Measurements from ENCODE around the gene GPR161. TPM values are rescaled to one million over a fixed set of nuclear protein-coding genes. Genes with fewer than 3 reads are reported as not detected.

Gene GPR161
- total and polyA plus RNA-seq, 2 experiments from 2014 or later = 7.9 to 11.6 TPM

GRCh38 chr1:168180148-168180524 lies 43.4 kb upstream of the GPR161 start:
- no peaks in the 10 kb centered on the region for H3K27me3 Mint-ChIP-seq (ENCODE audit: insufficient read depth, low read depth, poor library complexity)
- TF ChIP-seq EZH2 (IDR thresholded peaks at IDR 0.05; ENCODE audit: low read depth, unreplicated experiment) (no peak), CTCF (conservative IDR thresholded peaks at IDR 0.05; ENCODE audit: low read depth in 2 of 2) (no peak)
- TF ChIP-seq, protein P1, sequence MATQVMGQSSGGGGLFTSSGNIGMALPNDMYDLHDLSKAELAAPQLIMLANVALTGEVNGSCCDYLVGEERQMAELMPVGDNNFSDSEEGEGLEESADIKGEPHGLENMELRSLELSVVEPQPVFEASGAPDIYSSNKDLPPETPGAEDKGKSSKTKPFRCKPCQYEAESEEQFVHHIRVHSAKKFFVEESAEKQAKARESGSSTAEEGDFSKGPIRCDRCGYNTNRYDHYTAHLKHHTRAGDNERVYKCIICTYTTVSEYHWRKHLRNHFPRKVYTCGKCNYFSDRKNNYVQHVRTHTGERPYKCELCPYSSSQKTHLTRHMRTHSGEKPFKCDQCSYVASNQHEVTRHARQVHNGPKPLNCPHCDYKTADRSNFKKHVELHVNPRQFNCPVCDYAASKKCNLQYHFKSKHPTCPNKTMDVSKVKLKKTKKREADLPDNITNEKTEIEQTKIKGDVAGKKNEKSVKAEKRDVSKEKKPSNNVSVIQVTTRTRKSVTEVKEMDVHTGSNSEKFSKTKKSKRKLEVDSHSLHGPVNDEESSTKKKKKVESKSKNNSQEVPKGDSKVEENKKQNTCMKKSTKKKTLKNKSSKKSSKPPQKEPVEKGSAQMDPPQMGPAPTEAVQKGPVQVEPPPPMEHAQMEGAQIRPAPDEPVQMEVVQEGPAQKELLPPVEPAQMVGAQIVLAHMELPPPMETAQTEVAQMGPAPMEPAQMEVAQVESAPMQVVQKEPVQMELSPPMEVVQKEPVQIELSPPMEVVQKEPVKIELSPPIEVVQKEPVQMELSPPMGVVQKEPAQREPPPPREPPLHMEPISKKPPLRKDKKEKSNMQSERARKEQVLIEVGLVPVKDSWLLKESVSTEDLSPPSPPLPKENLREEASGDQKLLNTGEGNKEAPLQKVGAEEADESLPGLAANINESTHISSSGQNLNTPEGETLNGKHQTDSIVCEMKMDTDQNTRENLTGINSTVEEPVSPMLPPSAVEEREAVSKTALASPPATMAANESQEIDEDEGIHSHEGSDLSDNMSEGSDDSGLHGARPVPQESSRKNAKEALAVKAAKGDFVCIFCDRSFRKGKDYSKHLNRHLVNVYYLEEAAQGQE (IDR thresholded peaks at IDR 0.05; ENCODE audit: unreplicated experiment) = no peak
- no peak overlapping the region for H3K27ac Mint-ChIP-seq
- Histone ChIP-seq H3K9me2 (ENCODE audit: insufficient read depth) (no peaks in the 10 kb centered on the region), H3K79me2 (replicated peaks; ENCODE audit: insufficient read depth) (peaks cover 37% of the 10 kb centered on the region), H3K4me2 (peak overlapping the region; percentile 95), H3F3A (replicated peaks; ENCODE audit: low read depth) (no peaks in the 10 kb centered on the region; the same call in 1 of the 2 replicates), H4K20me1 (replicated peaks; ENCODE audit: insufficient read depth) (no peaks in the 10 kb centered on the region), H3K36me3 (ENCODE audit: insufficient read depth) (no peaks in the 10 kb centered on the region), H3K27me3 (ENCODE audit: insufficient read depth) (no peaks in the 10 kb centered on the region), H3K27ac (ENCODE audit: low read depth) (no peak overlapping the region), H3K4me1 (ENCODE audit: insufficient read depth) (peaks cover 10% of the 10 kb centered on the region; the same call in 1 of the 2 replicates), H3K4me3 (peak overlapping the region; percentile 96), H2AFZ (no peak overlapping the region)
- H3K4me1 Mint-ChIP-seq = no peaks in the 10 kb centered on the region; the same call in 2 of the 3 replicates
- ATAC-seq = no peak
- H3K36me3 Mint-ChIP-seq (ENCODE audit: low read depth) = 0 out of 3 replicates have a peak, but pooled peaks cover 2% of the 10 kb centered on the region
- H3K4me3 Mint-ChIP-seq = no peak overlapping the region
- no peaks in the 10 kb centered on the region for H3K9me3 Mint-ChIP-seq
- DNase-seq (ENCODE audit: low spot score) = no peak

GRCh38 chr1:168179438-168180147 lies 42.9 kb upstream of the GPR161 start:
- Histone ChIP-seq H3F3A (replicated peaks; ENCODE audit: low read depth) (no peaks in the 10 kb centered on the region; the same call in 1 of the 2 replicates), H3K4me1 (ENCODE audit: insufficient read depth) (peaks cover 10% of the 10 kb centered on the region; the same call in 1 of the 2 replicates), H3K4me3 (peak overlapping the region; percentile 96), H3K36me3 (ENCODE audit: insufficient read depth) (no peaks in the 10 kb centered on the region), H3K4me2 (peak overlapping the region; percentile 95), H3K79me2 (replicated peaks; ENCODE audit: insufficient read depth) (peaks cover 37% of the 10 kb centered on the region), H4K20me1 (replicated peaks; ENCODE audit: insufficient read depth) (no peaks in the 10 kb centered on the region), H2AFZ (peak overlapping the region; percentile 95), H3K27ac (ENCODE audit: low read depth) (peak overlapping the region; percentile 89), H3K27me3 (ENCODE audit: insufficient read depth) (no peaks in the 10 kb centered on the region), H3K9me2 (ENCODE audit: insufficient read depth) (no peaks in the 10 kb centered on the region)
- Mint-ChIP-seq H3K4me1 (no peaks in the 10 kb centered on the region; the same call in 2 of the 3 replicates), H3K27me3 (ENCODE audit: insufficient read depth, low read depth, poor library complexity) (peaks cover under 1% of the 10 kb centered on the region), H3K4me3 (no peak overlapping the region), H3K9me3 (no peaks in the 10 kb centered on the region), H3K27ac (no peak overlapping the region), H3K36me3 (ENCODE audit: low read depth) (no peaks in the 10 kb centered on the region)
- peak; percentile 11 for DNase-seq (ENCODE audit: low spot score)
- no peak for ATAC-seq
- TF ChIP-seq CREB1 (CRISPR knock-in tag; IDR thresholded peaks at IDR 0.05; ENCODE audit: low read depth) (no peak; the same call in 1 of the 2 replicates), POLR2AphosphoS5 (IDR thresholded peaks at IDR 0.05; ENCODE audit: low read depth) (no peak), ZNF462 (CRISPR knock-in tag; IDR thresholded peaks at IDR 0.05) (no peak), EZH2 (IDR thresholded peaks at IDR 0.05; ENCODE audit: low read depth, unreplicated experiment) (no peak), JUNB (IDR thresholded peaks at IDR 0.05; ENCODE audit: unreplicated experiment) (no peak)
